Left renal pelvis (tissue), 4 donors: ENCODE measurements around the gene ALKBH1. TPM values are rescaled to one million over a fixed set of nuclear protein-coding genes. Genes with fewer than 3 reads are reported as not detected.
A peak's percentile ranks its signal among the peaks of the same experiment; 100 is the strongest.
"Not testable (repeated sequence)": the region's sequence is repeated elsewhere in the genome, so short reads cannot be mapped to it uniquely, and the experiment has no call there.

Experiments used
- DNase-seq, 4 donors: peaks; one replicate each; pipeline ENCODE4 v3.0.0-alpha.2; 2013; ENCODE audit warnings: low read depth in 4 of 4, low spot score in 3 of 4
- polyA plus RNA-seq, 4 donors: library from polyadenylated mRNA; unstranded; fragments of 120-200 nt; gene quantifications; one replicate each; pipeline ENCODE4 v1.2.1, GENCODE V29; 2013; ENCODE audit not compliant: insufficient read length in 4 of 4

ALKBH1 gene, protein sequence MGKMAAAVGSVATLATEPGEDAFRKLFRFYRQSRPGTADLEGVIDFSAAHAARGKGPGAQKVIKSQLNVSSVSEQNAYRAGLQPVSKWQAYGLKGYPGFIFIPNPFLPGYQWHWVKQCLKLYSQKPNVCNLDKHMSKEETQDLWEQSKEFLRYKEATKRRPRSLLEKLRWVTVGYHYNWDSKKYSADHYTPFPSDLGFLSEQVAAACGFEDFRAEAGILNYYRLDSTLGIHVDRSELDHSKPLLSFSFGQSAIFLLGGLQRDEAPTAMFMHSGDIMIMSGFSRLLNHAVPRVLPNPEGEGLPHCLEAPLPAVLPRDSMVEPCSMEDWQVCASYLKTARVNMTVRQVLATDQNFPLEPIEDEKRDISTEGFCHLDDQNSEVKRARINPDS
- 10 to 100 TPM; 11.3 to 17.5 (median 16.5) TPM for polyA plus RNA-seq

- peak; percentile 70 to 89 (median 82) for DNase-seq
Measured at GRCh38 chr14:77707724-77708408, at the start of gene ALKBH1, which contains the start of gene SLIRP. ALKBH1 (minus strand) TSS chr14:77708023; CDS start chr14:77708004, 19 bp downstream. SLIRP (plus strand) TSS chr14:77708103; CDS start chr14:77708112, 9 bp downstream.

GRCh38 chr14:77752799-77753516 is 45.1 kb upstream of the ALKBH1 start:
- no peak for DNase-seq

- DNase-seq = no peak
Measured at GRCh38 chr14:77752266-77752665, 44.4 kb upstream of the ALKBH1 start.

GRCh38 chr14:77747425-77747824 is 39.6 kb upstream of the ALKBH1 start:
- DNase-seq = not testable (repeated sequence)

DNA sequence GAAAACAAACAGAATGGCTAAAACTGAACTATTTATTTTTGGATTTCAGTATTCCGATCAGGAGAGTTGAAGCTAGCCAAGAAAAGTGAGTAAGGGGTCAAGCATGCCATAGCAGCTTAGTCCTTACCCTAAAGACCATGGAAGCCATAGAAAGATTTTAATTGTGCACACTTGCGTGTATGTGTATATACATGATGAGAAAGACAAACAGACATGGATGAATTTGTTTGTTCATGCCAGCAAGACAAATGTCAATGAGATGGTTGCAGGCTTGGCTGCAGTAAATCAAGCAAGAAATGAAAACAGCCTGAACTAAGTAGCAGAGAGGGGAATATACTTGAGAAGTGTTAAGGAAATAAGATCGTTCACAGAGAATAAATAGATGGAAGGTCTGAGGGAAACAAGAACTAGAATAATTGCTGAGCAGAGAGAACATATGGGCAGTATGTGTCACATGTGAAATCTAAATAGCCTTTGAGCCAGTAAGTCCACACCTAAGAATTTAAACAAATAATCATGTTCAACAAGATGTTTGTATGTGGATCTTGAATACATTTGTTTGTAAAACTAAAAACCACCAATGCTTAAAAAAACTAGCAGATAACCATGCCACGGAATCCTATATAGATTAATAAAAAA is 38.4 kb upstream of the ALKBH1 start:
- no peak for DNase-seq

DNA sequence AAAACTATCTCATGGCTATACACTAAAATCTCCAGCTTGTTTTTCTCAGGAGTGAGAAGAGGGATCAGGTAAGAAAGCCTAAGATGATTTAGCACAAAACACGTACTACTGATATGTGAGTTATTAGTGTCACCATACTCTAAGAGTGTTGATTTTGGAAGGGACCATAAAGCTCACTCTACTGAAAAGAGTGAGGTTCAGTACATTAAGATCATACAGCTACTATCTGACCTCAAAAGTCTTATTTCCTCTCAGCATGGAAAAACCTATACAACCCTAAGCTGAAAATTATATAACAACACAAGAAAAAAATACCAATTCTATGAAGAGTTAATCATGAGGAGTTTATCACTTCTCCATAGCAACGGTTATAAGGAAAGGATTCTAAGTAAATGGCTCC is 33.6 kb upstream of the ALKBH1 start:
- no peak for DNase-seq

DNA sequence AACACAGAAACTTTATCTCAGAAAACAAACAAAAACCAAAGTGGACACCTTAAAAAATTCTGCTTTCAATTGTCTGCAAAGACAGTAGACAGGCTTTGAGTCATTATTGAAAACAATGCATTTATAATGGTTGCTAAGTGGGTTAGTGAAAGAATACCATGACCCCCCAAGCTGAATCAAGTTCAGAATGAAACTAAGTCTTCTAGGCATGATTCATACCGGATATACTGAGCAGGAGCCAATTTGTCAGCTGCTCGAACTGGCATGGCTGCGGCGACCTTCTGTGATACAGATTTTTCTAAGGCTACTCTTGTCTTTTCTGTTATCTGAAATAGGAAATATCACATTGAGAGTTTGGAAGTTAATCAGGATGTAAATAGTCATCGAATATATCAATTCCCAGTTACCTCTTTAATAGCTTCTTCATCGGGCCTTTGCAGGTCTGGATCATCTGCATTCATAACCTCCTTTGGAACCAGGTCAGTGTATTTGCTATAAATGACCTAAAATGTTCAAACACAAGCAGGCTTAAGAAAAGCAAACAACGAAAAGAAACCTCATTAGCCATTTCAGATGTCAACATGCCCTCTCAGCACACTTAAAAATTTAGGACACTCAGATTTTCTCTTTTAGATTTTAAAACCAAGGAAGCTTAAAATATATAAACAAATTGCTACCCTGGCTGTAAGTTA is 30.9 kb upstream of the ALKBH1 start:
- no peak for DNase-seq

DNA sequence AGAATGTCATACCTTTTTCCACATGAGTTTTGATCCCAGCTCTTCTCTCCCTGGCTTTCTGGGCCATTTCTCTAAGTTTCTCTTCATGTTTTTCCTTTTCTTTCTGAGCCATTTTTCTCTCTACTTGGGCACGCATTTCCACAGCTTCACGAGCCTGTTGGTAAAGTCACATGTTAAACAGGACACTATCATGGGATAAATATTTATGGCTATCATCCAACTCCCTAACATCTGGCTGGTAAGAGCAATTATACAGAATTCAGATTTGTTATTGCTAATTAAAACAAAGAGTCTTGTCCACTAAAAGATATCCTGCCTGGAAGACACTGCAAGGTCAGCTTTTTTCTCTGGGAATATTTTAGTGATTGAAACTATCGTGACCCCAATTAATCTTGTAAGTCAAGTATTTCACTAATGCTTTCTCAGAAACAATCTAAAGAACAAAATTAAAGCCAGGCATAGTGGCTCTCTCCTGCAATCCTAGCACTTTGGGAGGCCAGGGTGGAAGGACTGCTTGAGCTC is 23.2 kb upstream of the ALKBH1 start:
- no peak for DNase-seq

- DNase-seq = no peak
Measured at GRCh38 chr14:77722301-77722700, 14.5 kb upstream of the ALKBH1 start.

GRCh38 chr14:77721437-77721836 is 13.6 kb upstream of the ALKBH1 start:
- DNase-seq = no peak

DNA sequence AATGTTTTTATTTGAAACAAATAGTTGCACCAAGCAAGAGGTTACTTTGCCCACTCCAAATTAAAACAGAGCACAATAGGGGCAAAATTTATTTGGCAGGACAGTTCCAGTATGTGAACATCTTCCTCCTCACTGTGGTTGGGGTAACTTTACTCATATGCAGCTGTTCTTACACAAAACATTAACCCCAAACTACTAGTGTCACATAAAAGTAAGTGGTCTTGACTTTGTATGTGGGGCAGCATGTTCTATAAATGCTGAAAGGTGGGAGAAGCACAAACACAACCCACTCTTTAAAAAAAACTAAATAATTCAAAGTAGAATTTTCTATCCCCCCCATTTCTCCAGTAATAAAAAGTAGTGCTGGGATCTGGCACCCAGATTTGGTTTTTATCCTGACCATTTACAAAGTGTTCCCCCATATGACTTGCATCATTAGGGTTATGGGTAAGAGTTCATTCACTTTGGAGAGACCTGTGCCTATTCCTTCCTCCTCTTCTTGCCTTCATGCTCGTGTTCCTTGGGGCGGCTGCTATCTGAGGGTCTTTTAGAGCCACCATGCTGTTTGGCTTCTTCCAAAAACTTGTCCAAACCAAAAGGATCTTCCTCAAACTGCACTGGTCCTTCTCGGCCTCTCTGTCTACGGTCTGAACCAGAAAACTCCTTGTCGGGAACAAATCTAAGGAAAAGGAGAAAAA is 9.9 kb upstream of the ALKBH1 start:
- DNase-seq = no peak

- no peak for DNase-seq
Measured at GRCh38 chr14:77714926-77715325, 7.1 kb upstream of the ALKBH1 start.

GRCh38 chr14:77710364-77710763 is 2.5 kb upstream of the ALKBH1 start:
- DNase-seq = no peak

GRCh38 chr14:77709412-77709811 is 1.6 kb upstream of the ALKBH1 start:
- DNase-seq = no peak

DNA sequence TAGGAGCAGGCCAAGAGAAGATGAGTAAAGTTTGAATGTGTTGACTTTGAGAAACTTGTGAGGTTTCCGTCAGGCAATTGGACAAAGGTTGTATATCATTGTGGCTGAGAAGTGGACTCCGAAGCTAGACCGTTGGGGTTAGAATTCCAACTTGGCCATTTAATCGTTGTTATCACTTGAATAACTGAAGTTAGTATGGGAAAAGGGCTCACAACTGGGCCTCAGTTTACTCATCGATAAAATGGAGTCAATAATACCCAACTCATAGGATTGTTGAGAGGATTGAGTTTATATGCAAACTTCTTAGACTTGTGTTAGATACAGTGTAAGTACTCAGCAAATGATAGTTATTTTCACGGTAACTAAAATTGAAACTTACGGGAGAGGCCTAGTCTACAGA is 926 bp upstream of the ALKBH1 start:
- DNase-seq = no peak

- peak; percentile 3 to 18 (median 7) for DNase-seq
Measured at GRCh38 chr14:77707355-77707723, 484 bp downstream of the ALKBH1 start.

DNA sequence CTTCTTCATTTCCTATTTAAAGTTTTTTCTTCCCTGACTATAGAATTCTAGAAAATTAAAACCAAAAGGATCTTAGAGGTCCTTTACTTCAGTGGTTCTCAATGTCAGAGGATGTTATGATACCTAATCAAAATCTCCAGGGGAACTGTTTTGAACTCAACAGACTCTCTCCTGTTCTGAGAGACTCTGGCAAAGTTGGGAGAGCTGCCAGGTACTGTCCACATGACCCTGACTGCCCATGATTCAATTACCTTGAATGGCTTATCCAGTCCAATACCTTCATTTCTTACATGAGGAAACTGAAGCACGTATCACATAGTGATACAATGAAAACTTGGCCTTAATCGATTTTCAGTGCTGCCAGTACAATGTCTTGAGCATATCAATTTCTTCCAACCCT is 16.6 kb downstream of the ALKBH1 start:
- DNase-seq = no peak

DNA sequence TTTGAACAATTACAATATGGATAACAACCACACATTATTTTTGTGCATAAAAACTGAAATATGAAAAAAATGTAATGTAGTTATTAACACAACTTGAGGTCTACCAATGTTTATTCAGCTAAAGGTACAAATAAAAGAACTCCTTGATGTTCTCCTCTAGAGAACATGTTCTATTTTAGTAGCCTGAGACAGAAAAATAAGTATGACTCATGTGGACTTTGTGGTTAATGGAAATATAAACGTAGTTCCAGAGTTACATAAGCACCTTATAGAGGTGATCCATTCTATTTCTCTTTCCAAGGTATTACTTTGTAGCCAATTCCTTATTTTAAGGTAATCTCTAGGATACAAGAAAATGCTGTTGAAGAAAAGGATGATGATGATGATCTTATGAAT is 25.7 kb downstream of the ALKBH1 start:
- no peak for DNase-seq
